Stimulated activated CD4-positive, alpha-beta T cell treated with anti-CD3 and anti-CD28 coated beads, Interleukin-4, amount 100 ng/mL, for 48 hours (primary cell): Measurements from ENCODE around the gene CIRBP.
"Not testable (repeated sequence)": the region's sequence is repeated elsewhere in the genome, so short reads cannot be mapped to it uniquely, and the experiment has no call there.

ENCODE experiments used
- DNase-seq, 2 donors: peaks; one replicate each; pipeline ENCODE4 v3.0.0-alpha.2; 2020; ENCODE audit warnings: low read depth in 2 of 2

Gene CIRBP

DNA sequence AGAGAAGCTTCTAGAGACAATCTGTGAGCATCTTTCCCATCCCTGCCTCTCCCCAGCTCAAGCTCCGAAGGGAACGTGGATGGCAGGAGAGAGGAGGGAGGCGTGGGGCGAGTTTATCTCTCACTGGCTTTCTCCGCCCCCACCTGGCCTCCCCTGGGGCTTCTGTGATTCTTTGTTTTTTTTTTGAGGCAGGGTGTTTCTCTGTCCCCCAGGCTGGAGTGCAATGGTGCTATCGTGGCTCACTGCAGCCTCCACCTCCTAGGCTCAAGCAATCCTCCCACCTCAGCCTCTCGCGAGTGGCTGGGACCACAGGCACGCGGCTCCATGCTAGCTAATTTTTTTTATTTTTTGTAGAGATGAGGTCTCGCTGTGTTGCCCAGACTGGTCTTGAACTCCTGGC is 39.6 kb downstream of the CIRBP start:
- no peak for DNase-seq

DNA sequence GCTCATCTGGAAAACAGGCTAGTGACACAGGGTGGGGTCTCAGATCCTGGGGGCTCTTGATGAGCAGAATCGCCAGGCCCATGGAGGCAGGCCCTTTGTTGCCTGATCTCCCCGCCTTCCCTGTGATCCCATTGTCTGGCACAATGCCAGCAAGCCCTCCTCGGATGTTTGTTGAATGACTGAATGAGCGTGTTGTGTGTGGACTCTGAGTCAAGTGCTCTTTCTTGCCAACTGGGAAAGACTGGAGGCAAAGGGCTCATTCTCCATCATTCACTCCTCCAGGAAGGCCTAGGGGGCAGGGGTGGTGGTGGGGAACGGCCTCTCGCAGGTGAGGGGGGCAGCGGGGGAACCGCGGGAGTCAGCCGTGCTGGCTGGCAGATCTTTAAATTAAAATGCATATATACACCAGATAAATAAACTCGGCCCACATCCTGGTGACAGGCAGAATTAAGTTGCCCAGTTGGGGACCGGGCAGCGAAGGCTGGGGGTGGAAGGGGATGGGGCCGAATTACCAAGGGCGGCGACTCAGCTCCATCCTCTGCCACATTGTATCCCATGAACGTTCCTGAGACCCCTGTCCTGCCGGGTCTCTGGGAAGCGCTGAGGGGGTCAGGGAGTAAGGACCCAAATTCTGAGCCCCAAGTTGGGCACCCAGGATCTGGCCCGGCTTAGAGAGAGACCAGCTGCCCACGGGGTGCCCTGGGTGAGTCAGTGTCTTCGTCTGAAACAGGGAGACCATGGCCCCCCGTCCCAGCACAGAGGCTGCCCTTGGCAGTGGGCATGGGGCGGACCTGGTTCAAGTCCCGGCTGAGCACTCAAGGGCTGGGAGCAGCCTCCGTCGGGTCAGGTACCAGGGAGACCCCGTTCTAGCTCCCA is 41.1 kb downstream of the CIRBP start:
- DNase-seq = no peak

DNA sequence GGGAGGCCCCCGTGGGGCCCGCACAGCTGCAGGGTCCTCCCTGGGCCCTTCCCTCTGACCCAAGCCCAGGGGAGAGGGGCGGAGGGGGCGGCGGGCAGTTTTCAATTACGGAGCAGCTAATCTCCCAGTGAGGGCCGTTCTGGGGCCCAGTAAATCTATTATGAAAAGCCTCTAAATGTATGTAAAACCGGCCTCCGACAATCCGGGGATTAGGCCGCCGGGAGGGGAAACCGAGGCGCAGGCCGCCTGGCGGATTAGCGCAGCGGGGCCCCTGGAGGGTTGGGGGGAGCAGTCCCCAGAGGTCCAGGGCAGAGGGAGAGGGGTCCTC is 41.7 kb downstream of the CIRBP start:
- no peak for DNase-seq

DNA sequence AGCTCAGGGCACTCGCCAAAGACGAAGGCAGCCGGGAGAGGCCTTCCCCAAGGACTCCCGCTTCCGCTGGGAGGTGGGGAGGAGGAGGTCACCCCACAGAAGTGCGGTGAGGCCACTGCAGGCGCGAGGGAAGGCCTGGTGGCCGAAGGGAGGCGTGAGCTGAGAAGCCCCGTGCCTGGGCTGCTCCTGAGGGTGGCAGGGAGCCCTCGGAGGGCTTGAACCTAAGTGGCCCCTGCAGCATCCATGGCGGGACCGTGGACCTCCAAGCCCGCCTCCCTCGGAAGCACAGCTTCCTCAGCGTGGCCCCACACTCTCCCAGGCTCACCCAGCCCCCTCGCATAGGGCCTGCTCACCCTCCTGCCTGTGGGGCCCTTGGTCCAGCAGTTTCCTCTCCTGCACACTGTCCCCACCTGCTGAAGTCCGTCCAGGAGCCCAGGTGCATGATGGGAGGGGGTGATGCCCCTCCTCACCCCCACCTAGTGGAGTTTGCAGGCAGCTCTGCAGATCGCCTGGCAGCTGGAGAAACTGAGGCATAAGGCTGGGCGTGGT is 42.5 kb downstream of the CIRBP start:
- no peak for DNase-seq

- no peak for DNase-seq
These were observed 43.9 kb downstream of the CIRBP start for GRCh38 chr19:1312767-1313694.

DNA sequence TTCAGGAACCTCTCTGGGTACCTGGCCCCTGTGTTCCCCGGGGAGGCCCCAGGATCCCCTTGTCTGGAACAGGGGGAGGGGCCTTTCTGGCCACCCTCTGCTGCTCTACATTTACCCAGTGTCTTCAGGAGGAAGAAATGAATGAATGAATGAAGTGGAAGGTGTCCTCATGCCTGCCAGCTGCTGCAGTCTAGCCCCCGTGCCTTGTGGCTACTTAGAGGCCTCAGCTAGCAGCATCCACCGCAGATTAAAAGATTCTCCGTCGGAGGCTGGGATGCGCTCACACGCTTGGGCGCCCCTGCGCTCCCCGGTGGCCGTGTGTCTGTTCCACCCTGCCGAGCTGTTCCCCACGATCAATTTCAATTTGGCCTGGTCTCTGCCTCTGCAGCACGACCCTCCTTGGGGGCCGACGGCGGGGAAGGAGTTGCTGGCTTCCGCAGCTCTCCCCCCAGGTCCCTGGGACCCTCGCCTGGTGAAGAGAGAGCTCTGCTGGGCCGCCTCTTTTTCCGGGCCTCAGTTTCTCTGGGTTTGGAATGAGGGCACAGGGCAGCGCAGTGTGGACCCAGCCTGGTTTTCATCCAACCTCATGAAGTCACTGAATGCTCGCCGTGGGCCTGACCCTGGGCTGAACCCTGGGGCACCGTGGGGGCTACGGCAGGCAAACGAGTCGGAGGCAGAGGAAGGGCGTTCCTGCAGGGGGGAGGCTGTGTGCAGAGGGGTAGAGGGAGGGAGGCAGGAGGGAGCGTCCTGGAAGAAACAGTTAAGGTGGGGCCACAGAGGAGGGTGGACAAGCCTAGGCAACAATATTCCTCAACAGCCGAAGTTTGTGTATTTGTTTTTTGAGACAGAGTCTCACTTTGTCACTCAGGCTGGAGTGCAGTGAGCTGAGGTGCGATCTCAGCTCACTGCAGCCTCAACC is 44.8 kb downstream of the CIRBP start:
- DNase-seq = no peak

DNA sequence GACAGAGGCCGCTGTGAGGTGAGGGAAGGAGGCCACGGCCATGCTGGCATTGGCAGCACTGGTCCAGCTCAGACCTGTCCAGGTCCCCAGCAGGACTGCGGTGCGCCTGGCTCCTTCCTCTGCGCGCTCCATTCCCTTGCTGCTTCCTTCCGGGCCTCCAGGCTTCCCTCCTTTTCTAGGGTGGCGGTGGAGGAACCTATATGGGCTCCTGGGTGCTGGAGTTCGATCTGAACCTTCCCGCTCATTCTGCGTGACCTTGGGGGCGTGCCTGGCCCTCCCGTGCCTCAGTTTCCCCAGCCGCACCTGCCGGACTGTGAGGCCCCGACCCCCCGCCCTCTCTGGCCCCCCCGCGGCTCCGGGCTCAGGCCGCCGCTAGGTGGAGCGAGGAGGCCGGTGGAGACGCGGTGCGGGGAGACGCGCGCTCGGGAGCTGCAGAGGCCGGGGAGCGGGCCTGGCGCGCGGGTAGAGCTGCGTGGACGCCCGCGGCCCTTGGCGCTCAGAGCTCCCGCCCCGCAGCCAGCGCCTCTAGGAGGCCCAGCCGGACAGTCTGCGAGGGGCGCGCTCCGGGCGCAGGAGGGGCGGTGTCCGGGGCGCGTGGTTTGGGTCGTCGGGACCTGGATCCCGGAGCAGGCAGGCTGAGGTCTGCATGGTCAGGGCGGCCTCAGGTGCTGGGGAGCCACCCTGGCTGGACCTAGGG is 46.5 kb downstream of the CIRBP start:
- peak; percentile 23 to 24 for DNase-seq

DNA sequence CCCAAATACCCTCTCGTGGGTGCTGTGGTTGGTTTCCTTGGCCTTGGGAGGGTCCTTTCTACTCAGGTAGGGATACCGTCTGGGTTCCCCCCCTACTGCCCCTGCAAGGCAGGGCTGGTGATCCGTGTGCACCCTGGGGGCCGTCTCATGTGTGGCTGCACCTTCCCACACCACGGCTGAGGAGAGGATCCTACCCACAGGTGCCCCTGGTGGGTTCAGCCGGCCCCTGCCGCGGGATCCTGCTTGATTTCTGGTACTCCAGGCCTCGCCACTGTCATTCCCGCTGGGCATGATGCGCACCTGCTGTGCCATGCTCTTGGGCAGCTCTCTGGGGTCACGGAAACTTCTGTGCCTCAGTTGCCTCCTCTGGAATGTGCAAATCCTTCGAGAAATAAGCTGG is 47.3 kb downstream of the CIRBP start:
- no peak for DNase-seq

DNA sequence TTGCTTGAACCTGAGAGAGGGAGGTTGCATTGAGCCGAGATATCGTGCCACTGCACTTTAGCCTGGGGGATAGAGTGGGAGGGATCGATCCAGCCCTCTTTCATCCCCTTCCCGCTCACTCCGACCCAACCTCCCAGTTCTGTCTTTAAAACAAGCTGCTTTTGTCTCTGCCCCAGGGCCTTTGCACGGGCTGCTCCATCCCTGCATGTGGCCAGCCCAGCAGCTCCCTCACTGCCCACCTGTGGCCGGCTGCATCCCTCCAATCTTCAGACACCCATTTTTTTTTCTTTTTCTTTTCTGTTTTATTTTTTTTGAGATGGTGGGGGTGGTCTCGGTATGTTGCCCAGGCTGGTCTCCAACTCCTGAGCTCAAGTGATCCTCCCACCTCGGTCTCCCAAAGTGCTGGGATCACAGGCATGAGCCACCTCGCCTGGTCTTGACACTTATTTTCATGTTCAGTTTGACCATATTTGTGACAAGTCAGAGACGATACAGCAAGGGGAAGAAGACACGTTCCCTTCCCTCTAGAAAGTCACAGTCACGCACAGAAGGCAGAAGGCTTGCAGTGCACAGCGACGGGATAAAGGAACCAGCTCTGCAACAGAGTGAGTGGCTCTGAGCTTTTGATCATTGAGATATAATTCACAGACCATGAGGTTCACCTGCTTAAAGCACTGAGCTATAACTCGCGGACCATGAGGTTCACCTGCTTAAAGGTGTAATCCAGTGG is 48.3 kb downstream of the CIRBP start:
- no peak for DNase-seq

DNA sequence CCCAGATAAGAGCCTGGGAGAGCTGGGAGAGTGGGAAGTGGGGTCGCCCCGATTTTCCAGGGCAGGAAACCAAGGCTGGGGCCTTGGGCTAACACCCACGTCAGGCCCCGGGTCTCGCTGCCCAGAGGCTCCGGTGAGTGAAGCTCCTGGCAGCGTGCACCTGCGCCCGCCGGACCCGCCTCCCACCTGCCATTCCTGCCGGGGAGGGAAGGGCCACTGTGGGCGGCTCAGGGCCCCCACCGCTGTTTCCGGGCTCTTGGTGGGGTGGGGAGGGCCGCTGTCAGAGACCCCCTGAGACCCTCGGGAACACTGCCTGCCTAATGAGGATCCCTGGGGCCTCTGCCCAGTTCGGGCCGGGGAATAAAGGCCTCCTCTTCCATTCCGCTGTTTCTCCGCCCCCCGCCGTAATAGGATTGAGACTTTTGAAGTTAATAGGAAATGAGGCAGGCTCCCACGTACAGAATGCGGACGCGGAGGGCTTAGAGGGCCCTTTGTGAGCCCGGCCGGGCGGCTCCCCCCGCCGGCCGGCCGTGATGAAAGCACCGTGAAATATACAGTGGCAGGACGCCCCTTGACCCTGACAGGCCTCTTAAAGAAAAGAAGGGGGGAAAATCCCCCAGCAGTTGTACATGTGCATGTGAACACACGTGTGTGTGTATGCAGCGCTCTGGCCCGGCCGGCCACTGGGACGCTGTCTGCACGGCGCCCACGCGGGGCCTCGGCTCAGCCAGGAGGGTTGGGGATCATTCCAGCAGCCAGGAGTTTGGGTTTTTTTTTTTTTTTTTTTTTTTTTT is 49.7 kb downstream of the CIRBP start:
- DNase-seq = no peak

- not testable (repeated sequence) for DNase-seq
These were observed 51.1 kb downstream of the CIRBP start for GRCh38 chr19:1320282-1320650.

GRCh38 chr19:1321539-1321938 is 52.4 kb downstream of the CIRBP start:
- DNase-seq = no peak

- DNase-seq = no peak
These were observed 53.3 kb downstream of the CIRBP start for GRCh38 chr19:1322198-1322981.

GRCh38 chr19:1324249-1324805 is 55.2 kb downstream of the CIRBP start:
- no peak for DNase-seq
